WTC11 (cell line): ENCODE data around the gene MYL5. TPM values are rescaled to one million over a fixed set of nuclear protein-coding genes. Genes with fewer than 3 reads are reported as not detected.
"Not testable (repeated sequence)": the region's sequence is repeated elsewhere in the genome, so short reads cannot be mapped to it uniquely, and the experiment has no call there.

Experiments used
- ATAC-seq: fragments of 200-7000 bp; cut with Tn5 transposase; 2 replicates; pipeline ENCODE4 v1.10.0; 2021; ENCODE audit warnings: mild to moderate bottlenecking, moderate library complexity
- CTCF ChIA-PET: fragments of 300-600 bp; sonication (Branson Sonifier 250); formaldehyde crosslinking; loops from one replicate; lab custom pipeline; 2021; ENCODE audit warnings: antibody characterized with exemption; lab: Charles Lee
- POLR2A ChIA-PET: fragments of 350-600 bp; sonication (Branson Sonifier 250); formaldehyde crosslinking; loops from one replicate; lab custom pipeline; 2021; ENCODE audit warnings: antibody characterized with exemption; lab: Charles Lee
- DNase-seq: peaks from one replicate; pipeline ENCODE4 v3.0.0; 2021; ENCODE audit warnings: low spot score
- H3K27ac Mint-ChIP-seq: 2 replicates; pipeline ENCODE4 v1.8.0; 2021; ENCODE audit warnings: mixed read lengths
- H3K27me3 Mint-ChIP-seq: 2 replicates; pipeline ENCODE4 v1.8.0; 2021; ENCODE audit warnings: low read depth, mild to moderate bottlenecking, moderate library complexity, mixed read lengths
- H3K36me3 Mint-ChIP-seq: 2 replicates; pipeline ENCODE4 v1.8.0; 2021; ENCODE audit warnings: mixed read lengths
- H3K4me1 Mint-ChIP-seq: 2 replicates; pipeline ENCODE4 v1.8.0; 2022; ENCODE audit warnings: mixed read lengths
- H3K4me3 Mint-ChIP-seq: 2 replicates; pipeline ENCODE4 v1.8.0; 2021; ENCODE audit warnings: mild to moderate bottlenecking, moderate library complexity, mixed read lengths
- H3K9me3 Mint-ChIP-seq: 2 replicates; pipeline ENCODE4 v1.8.0; 2021; ENCODE audit warnings: mixed read lengths
- CDX4 ChIP-seq: fragments of 250-450 bp; sonication (Bioruptor Pico); IDR thresholded peaks from 2 replicates; pipeline ENCODE4 v1.9.0; 2021; ENCODE audit warnings: moderate library complexity, mild to moderate bottlenecking, inconsistent platforms, borderline replicate concordance
- CREB1 ChIP-seq: sonication (generic); formaldehyde crosslinking; IDR thresholded peaks from 2 replicates; pipeline ENCODE4 v1.8.0; 2023; ENCODE audit warnings: mild to moderate bottlenecking, missing genetic modification reagents
- E2F4 ChIP-seq: sonication (generic); formaldehyde crosslinking; IDR thresholded peaks from 2 replicates; pipeline ENCODE4 v1.8.1; 2022; ENCODE audit warnings: low read depth, mild to moderate bottlenecking, moderate library complexity, missing genetic modification reagents, borderline replicate concordance
- ELF4 ChIP-seq: sonication (generic); formaldehyde crosslinking; IDR thresholded peaks from 2 replicates; pipeline ENCODE4 v1.8.1; 2022; ENCODE audit warnings: low read depth, mild to moderate bottlenecking, moderate library complexity, missing genetic modification reagents
- ETV6 ChIP-seq: sonication (generic); formaldehyde crosslinking; IDR thresholded peaks from 2 replicates; pipeline ENCODE4 v1.8.1; 2022; ENCODE audit warnings: mild to moderate bottlenecking, missing genetic modification reagents
- HMGA2 ChIP-seq: fragments of 250-450 bp; sonication (Bioruptor Pico); IDR thresholded peaks from 2 replicates; pipeline ENCODE4 v1.4.0; 2021; ENCODE audit warnings: mild to moderate bottlenecking, moderate library complexity
- IRF1 ChIP-seq: sonication (generic); formaldehyde crosslinking; IDR thresholded peaks from 2 replicates; pipeline ENCODE4 v1.8.0; 2023; ENCODE audit warnings: missing genetic modification reagents
- KAT7 ChIP-seq: sonication (generic); formaldehyde crosslinking; IDR thresholded peaks from 2 replicates; pipeline ENCODE4 v1.8.1; 2023; ENCODE audit warnings: missing genetic modification reagents, mild to moderate bottlenecking, borderline replicate concordance
- MYBL2 ChIP-seq: sonication (generic); formaldehyde crosslinking; IDR thresholded peaks from 2 replicates; pipeline ENCODE4 v1.8.1; 2023; ENCODE audit warnings: mild to moderate bottlenecking, moderate library complexity, missing genetic modification reagents
- NFYB ChIP-seq: sonication (generic); formaldehyde crosslinking; conservative IDR thresholded peaks from 2 replicates; pipeline ENCODE4 v1.8.0; 2022; ENCODE audit warnings: low read depth, missing genetic modification reagents
- PRRX2 ChIP-seq: fragments of 250-450 bp; sonication (Bioruptor Pico); IDR thresholded peaks from 2 replicates; pipeline ENCODE4 v1.8.0; 2021; ENCODE audit warnings: mild to moderate bottlenecking
- SOX15 ChIP-seq: fragments of 250-450 bp; sonication (Bioruptor Pico); IDR thresholded peaks from 2 replicates; pipeline ENCODE4 v1.9.0; 2021; ENCODE audit warnings: mild to moderate bottlenecking
- TEAD4 ChIP-seq: sonication (generic); formaldehyde crosslinking; IDR thresholded peaks from 2 replicates; pipeline ENCODE4 v1.8.0; 2022; ENCODE audit warnings: mild to moderate bottlenecking, missing genetic modification reagents
- ZBTB21 ChIP-seq: sonication (generic); formaldehyde crosslinking; IDR thresholded peaks from 2 replicates; pipeline ENCODE4 v1.8.1; 2023; ENCODE audit warnings: mild to moderate bottlenecking, missing genetic modification reagents, borderline replicate concordance
- ZNF232 ChIP-seq: sonication (generic); formaldehyde crosslinking; IDR thresholded peaks from 2 replicates; pipeline ENCODE4 v1.8.0; 2022; ENCODE audit warnings: mild to moderate bottlenecking, missing genetic modification reagents
- ZNF423 ChIP-seq: fragments of 250-450 bp; sonication (Bioruptor Pico); IDR thresholded peaks from 2 replicates; pipeline ENCODE4 v2.1.2; 2022; ENCODE audit warnings: mild to moderate bottlenecking, moderate library complexity
- total RNA-seq: library from RNA; stranded (reverse); gene quantifications from 3 replicates; pipeline ENCODE4 v1.2.3, GENCODE V29; 2021
- TF ChIP-seq, protein P1 (sequence below): fragments of 250-450 bp; sonication (Bioruptor Pico); IDR thresholded peaks from 2 replicates; pipeline ENCODE4 v1.9.0; 2021; ENCODE audit warnings: mild to moderate bottlenecking
- TF ChIP-seq, protein P2 (sequence below): sonication (generic); formaldehyde crosslinking; IDR thresholded peaks from 2 replicates; pipeline ENCODE4 v1.8.1; 2023; ENCODE audit warnings: mild to moderate bottlenecking, missing genetic modification reagents, borderline replicate concordance
- TF ChIP-seq, protein P3 (sequence below): fragments of 250-450 bp; sonication (Bioruptor Pico); IDR thresholded peaks from 2 replicates; pipeline ENCODE4 v1.8.0; 2021; ENCODE audit warnings: mild to moderate bottlenecking
- TF ChIP-seq, protein P4 (sequence below): sonication (generic); formaldehyde crosslinking; IDR thresholded peaks from 2 replicates; pipeline ENCODE4 v1.8.0; 2022; ENCODE audit warnings: mild to moderate bottlenecking, missing genetic modification reagents

Gene MYL5
- total RNA-seq, 1 experiment from 2014 or later = 22.2 TPM

DNA sequence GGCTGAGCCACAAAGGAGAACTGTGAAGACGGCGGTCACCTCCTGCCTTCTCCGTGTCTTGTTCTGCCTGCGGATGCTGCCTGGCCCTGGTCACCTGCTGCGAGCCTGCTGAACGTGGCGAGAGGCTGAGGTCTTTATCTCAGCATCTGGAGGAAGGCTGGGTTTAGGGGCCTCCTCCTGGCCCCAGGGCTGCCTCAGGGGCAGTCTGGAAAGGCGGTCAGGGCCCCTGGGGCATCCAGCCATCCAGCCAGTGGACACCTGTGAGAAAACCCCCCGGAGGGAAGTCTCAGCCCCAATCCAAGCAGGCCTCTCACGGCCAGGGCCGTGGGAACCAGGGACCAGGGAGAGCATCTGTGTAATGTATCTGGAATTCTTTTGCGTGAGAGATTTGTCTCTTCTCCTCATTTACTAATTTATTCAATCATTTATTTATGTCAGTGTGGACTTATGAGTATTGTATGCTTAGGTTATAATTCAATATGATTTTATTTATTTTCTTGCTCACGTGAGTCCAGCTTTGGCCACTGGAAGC is 37.6 kb upstream of the MYL5 start:
- no peak for ATAC-seq
- TF ChIP-seq, protein P1, sequence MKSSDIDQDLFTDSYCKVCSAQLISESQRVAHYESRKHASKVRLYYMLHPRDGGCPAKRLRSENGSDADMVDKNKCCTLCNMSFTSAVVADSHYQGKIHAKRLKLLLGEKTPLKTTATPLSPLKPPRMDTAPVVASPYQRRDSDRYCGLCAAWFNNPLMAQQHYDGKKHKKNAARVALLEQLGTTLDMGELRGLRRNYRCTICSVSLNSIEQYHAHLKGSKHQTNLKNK = no peak
- TF ChIP-seq SOX15 (no peak), KAT7 (CRISPR knock-in tag) (no peak), NFYB (CRISPR knock-in tag) (no peak), ZNF423 (CRISPR knock-in tag) (no peak), ETV6 (no peak)
- TF ChIP-seq, all 79 proteins: peak for 0
- peaks cover 26% of the 10 kb centered on the region for H3K9me3 Mint-ChIP-seq
- H3K27me3 Mint-ChIP-seq = peaks cover 3% of the 10 kb centered on the region
- no peak overlapping the region for H3K27ac Mint-ChIP-seq
- H3K36me3 Mint-ChIP-seq = peaks cover 3% of the 10 kb centered on the region; the same call in 1 of the 2 replicates
- ChIA-PET CTCF (no interaction called here), POLR2A (no interaction called here)
- H3K4me3 Mint-ChIP-seq = no peak overlapping the region
- DNase-seq = peak; percentile 11
- no peaks in the 10 kb centered on the region for H3K4me1 Mint-ChIP-seq

DNA sequence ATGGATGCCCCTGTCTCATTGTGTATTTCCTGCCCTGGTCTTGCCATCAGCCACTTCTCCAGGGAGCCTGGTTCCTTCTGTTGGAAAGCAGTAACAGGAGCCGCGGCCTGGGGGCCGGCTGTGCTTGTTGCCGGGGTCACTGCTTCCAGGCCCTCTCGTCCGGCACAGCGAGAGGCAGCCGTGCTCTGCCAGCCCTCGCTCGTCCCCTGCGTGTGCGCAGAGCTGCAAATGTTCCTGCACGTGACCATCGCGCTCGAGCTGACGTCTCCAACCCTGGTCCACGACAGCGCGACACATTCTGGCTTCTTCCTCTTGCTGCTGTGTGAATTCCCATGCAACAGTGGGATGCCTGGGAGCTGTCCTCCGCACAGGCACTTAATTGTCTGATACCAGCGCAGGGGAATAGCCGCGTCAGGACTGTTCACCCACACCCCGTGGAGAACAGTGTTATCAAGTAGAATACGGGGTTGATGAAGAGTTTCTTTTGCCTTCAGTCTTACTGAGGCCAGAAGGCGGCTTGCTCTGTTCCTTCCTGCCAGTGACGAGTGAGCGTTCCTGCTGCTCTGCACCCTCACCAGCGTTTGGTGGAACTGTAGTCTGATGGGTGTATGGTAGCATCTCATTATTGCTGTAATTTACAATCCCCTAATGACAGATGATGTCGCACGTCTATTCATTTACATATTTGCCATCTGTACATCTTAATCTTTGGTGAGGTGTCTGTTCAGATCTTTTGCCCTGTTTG is 36.6 kb upstream of the MYL5 start:
- DNase-seq = peak; percentile 10
- CTCF ChIA-PET = no interaction called here
- TF ChIP-seq TEAD4 (CRISPR knock-in tag) (no peak), ZBTB21 (CRISPR knock-in tag) (no peak), MYBL2 (CRISPR knock-in tag) (no peak)
- ATAC-seq = no peak
- POLR2A ChIA-PET = no interaction called here
- Mint-ChIP-seq H3K4me1 (no peaks in the 10 kb centered on the region), H3K9me3 (peaks cover 21% of the 10 kb centered on the region), H3K4me3 (no peak overlapping the region), H3K36me3 (no peaks in the 10 kb centered on the region; the same call in 1 of the 2 replicates), H3K27me3 (no peaks in the 10 kb centered on the region; the same call in 1 of the 2 replicates), H3K27ac (no peak overlapping the region)

GRCh38 chr4:642366-642765 is 32.0 kb upstream of the MYL5 start:
- H3K27me3 Mint-ChIP-seq, DNase-seq, H3K4me3 Mint-ChIP-seq, H3K27ac Mint-ChIP-seq, H3K4me1 Mint-ChIP-seq, H3K36me3 Mint-ChIP-seq, ATAC-seq, POLR2A ChIA-PET: not testable (repeated sequence)
- CTCF ChIA-PET = interaction anchor here (0.9 to 1.4 kb wide), 2 partner anchors 31 to 41 kb away, joined by 3 read pairs; partner anchors contain the start of gene ATP5ME
- H3K9me3 Mint-ChIP-seq = peaks cover 26% of the 10 kb centered on the region

DNA sequence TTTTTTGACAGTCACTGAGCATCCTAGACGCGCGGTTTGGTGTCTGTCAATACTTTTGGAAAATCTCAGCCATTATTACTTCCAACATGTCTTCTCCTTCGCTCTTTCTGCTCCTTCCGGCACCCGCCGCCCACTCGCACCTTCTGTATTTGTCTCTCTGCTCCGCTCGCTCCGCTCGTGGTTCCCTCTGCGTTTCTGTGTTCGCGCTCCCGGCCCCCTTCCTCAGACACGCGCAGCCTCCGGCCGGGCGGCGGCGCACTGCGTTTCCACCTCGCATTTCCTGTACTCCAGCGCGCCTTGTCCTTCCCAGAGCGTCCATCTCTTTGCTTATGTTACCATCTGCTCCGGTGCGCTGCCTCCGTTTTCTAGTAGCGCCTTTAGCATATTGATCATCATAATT is 27.9 kb upstream of the MYL5 start:
- H3K27me3 Mint-ChIP-seq = peaks cover 3% of the 10 kb centered on the region; the same call in 1 of the 2 replicates
- no peaks in the 10 kb centered on the region for H3K36me3 Mint-ChIP-seq
- H3K27ac Mint-ChIP-seq = no peak overlapping the region
- ChIA-PET CTCF (no interaction called here), POLR2A (no interaction called here)
- no peak overlapping the region for H3K4me3 Mint-ChIP-seq
- 0 out of 2 replicates have a peak, but pooled peaks cover 4% of the 10 kb centered on the region for H3K4me1 Mint-ChIP-seq
- ATAC-seq = no peak
- DNase-seq = no peak
- peaks cover 14% of the 10 kb centered on the region for H3K9me3 Mint-ChIP-seq
- TF ChIP-seq ZNF232 (CRISPR knock-in tag) = no peak
- no peak for TF ChIP-seq E2F4 (CRISPR knock-in tag)
- TF ChIP-seq, protein P2, sequence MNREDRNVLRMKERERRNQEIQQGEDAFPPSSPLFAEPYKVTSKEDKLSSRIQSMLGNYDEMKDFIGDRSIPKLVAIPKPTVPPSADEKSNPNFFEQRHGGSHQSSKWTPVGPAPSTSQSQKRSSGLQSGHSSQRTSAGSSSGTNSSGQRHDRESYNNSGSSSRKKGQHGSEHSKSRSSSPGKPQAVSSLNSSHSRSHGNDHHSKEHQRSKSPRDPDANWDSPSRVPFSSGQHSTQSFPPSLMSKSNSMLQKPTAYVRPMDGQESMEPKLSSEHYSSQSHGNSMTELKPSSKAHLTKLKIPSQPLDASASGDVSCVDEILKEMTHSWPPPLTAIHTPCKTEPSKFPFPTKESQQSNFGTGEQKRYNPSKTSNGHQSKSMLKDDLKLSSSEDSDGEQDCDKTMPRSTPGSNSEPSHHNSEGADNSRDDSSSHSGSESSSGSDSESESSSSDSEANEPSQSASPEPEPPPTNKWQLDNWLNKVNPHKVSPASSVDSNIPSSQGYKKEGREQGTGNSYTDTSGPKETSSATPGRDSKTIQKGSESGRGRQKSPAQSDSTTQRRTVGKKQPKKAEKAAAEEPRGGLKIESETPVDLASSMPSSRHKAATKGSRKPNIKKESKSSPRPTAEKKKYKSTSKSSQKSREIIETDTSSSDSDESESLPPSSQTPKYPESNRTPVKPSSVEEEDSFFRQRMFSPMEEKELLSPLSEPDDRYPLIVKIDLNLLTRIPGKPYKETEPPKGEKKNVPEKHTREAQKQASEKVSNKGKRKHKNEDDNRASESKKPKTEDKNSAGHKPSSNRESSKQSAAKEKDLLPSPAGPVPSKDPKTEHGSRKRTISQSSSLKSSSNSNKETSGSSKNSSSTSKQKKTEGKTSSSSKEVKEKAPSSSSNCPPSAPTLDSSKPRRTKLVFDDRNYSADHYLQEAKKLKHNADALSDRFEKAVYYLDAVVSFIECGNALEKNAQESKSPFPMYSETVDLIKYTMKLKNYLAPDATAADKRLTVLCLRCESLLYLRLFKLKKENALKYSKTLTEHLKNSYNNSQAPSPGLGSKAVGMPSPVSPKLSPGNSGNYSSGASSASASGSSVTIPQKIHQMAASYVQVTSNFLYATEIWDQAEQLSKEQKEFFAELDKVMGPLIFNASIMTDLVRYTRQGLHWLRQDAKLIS (CRISPR knock-in tag) = no peak
- TF ChIP-seq ELF4 = no peak
- no peak for TF ChIP-seq CDX4 (CRISPR knock-in tag)
- no peak for TF ChIP-seq KAT7 (CRISPR knock-in tag)
- TF ChIP-seq HMGA2 (CRISPR knock-in tag) = no peak
- no peak for TF ChIP-seq PRRX2 (CRISPR knock-in tag)
- TF ChIP-seq IRF1 (CRISPR knock-in tag) = no peak
- TF ChIP-seq, protein P3, sequence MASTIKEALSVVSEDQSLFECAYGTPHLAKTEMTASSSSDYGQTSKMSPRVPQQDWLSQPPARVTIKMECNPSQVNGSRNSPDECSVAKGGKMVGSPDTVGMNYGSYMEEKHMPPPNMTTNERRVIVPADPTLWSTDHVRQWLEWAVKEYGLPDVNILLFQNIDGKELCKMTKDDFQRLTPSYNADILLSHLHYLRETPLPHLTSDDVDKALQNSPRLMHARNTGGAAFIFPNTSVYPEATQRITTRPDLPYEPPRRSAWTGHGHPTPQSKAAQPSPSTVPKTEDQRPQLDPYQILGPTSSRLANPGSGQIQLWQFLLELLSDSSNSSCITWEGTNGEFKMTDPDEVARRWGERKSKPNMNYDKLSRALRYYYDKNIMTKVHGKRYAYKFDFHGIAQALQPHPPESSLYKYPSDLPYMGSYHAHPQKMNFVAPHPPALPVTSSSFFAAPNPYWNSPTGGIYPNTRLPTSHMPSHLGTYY (CRISPR knock-in tag) = no peak
- TF ChIP-seq, protein P4, sequence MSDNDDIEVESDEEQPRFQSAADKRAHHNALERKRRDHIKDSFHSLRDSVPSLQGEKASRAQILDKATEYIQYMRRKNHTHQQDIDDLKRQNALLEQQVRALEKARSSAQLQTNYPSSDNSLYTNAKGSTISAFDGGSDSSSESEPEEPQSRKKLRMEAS (CRISPR knock-in tag) = no peak
- TF ChIP-seq CREB1 (CRISPR knock-in tag) = no peak
